Neural progenitor cell (in vitro differentiated cells): ENCODE results near the gene ADGRD2. TPM values are rescaled to one million over a fixed set of nuclear protein-coding genes. Genes with fewer than 3 reads are reported as not detected.

ENCODE experiments used
- DNase-seq: peaks from one replicate; pipeline ENCODE4 v3.0.0-alpha.2; 2016; ENCODE audit warnings: low spot score
- H2AFZ ChIP-seq: fragments of 200-600 bp; sonication (generic); replicated peaks from 2 replicates; pipeline ENCODE4 v1.6.1; 2016; ENCODE audit warnings: antibody characterized with exemption
- H3F3A ChIP-seq: fragments of 200-600 bp; sonication (generic); 2 replicates; pipeline ENCODE4 v1.6.1; 2016; ENCODE audit warnings: antibody characterized with exemption, low read depth
- H3K27ac ChIP-seq: fragments of 200-600 bp; sonication (generic); 2 replicates; pipeline ENCODE4 v1.5.1; 2016; ENCODE audit warnings: mild to moderate bottlenecking
- H3K27me3 ChIP-seq: fragments of 200-600 bp; sonication (generic); 2 replicates; pipeline ENCODE4 v1.6.1; 2016; ENCODE audit warnings: mild to moderate bottlenecking, moderate library complexity
- H3K36me3 ChIP-seq: fragments of 200-600 bp; sonication (generic); 2 replicates; pipeline ENCODE4 v1.5.1; 2016
- H3K4me1 ChIP-seq: fragments of 200-600 bp; sonication (generic); 2 replicates; pipeline ENCODE4 v1.6.1; 2016; ENCODE audit warnings: mixed run types
- H3K4me2 ChIP-seq: fragments of 200-600 bp; sonication (generic); 2 replicates; pipeline ENCODE4 v1.6.1; 2016
- H3K4me3 ChIP-seq: fragments of 200-600 bp; sonication (generic); 2 replicates; pipeline ENCODE4 v1.5.1; 2016
- H3K79me2 ChIP-seq: fragments of 200-600 bp; sonication (generic); 2 replicates; pipeline ENCODE4 v1.6.1; 2016; ENCODE audit warnings: low read depth
- H3K9ac ChIP-seq: fragments of 200-600 bp; sonication (generic); 2 replicates; pipeline ENCODE4 v1.6.1; 2016
- H3K9me3 ChIP-seq: fragments of 200-600 bp; sonication (generic); 2 replicates; pipeline ENCODE4 v1.5.1; 2016; ENCODE audit warnings: low read depth
- H4K20me1 ChIP-seq: fragments of 200-600 bp; sonication (generic); 2 replicates; pipeline ENCODE4 v1.6.1; 2016; ENCODE audit warnings: low read depth
- H3K27ac Mint-ChIP-seq: 3 replicates; pipeline ENCODE4 v1.8.0; 2021; ENCODE audit warnings: mixed read lengths
- H3K27me3 Mint-ChIP-seq: 2 replicates; pipeline ENCODE4 v1.8.0; 2022; ENCODE audit warnings: low read depth, mild to moderate bottlenecking, inconsistent platforms, moderate library complexity, mixed read lengths; ENCODE audit not compliant: insufficient read depth
- H3K36me3 Mint-ChIP-seq: 3 replicates; pipeline ENCODE4 v1.8.0; 2021; ENCODE audit warnings: mixed read lengths
- H3K4me1 Mint-ChIP-seq: 3 replicates; pipeline ENCODE4 v1.8.0; 2021; ENCODE audit warnings: mixed read lengths
- H3K4me3 Mint-ChIP-seq: 3 replicates; pipeline ENCODE4 v1.8.0; 2021; ENCODE audit warnings: mild to moderate bottlenecking, moderate library complexity, mixed read lengths
- H3K9me3 Mint-ChIP-seq: 3 replicates; pipeline ENCODE4 v1.8.0; 2020; ENCODE audit warnings: mixed read lengths
- EZH2 ChIP-seq: fragments of 200-600 bp; sonication (generic); IDR thresholded peaks from 2 replicates; pipeline ENCODE4 v1.6.1; 2017; ENCODE audit warnings: antibody characterized with exemption, mild to moderate bottlenecking, moderate library complexity
- EZH2phosphoT487 ChIP-seq: fragments of 200-600 bp; sonication (generic); IDR thresholded peaks from 2 replicates; pipeline ENCODE4 v1.6.1; 2017; ENCODE audit warnings: antibody characterized with exemption
- total RNA-seq: library from RNA; depleted of rRNA; stranded (reverse); fragments of >200 nt; gene quantifications from 2 replicates; pipeline ENCODE4 v1.2.3, GENCODE V29; 2015; ENCODE audit warnings: low replicate concordance
- TF ChIP-seq, protein P1 (sequence below): fragments of 200-600 bp; sonication (generic); IDR thresholded peaks from 2 replicates; pipeline ENCODE4 v1.5.1; 2017; ENCODE audit warnings: antibody characterized with exemption, mild to moderate bottlenecking

ADGRD2 gene
- total RNA-seq, 1 donor from 2014 or later = 0.13 TPM

DNA sequence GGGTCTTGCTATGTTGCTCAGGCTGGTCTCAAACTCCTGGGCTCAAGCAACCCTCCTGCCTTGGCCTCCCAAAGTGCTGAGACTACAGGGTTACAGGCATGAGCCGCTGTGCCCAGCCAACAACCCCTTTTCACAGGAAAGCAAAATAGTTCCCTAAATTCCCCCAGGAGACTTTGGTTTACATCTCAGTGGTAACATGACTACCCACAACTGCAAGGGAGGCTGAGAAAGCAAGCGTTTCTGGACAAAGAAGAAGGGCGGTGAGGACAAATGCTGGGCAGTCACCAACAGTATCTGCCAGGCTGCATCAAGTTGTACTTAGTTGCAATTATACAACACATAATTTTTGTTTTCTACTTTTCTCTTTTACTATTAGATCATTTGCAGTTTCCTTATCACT is 7.4 kb upstream of the ADGRD2 start:
- H3K4me3 Mint-ChIP-seq = no peak overlapping the region
- peaks cover 23% of the 10 kb centered on the region for H3K27me3 Mint-ChIP-seq
- Histone ChIP-seq H3K4me2 (no peak overlapping the region), H3K79me2 (no peaks in the 10 kb centered on the region), H3K9me3 (no peaks in the 10 kb centered on the region), H3K27me3 (no peaks in the 10 kb centered on the region), H2AFZ (no peak overlapping the region), H3K4me3 (no peak overlapping the region), H3K4me1 (no peaks in the 10 kb centered on the region), H3K36me3 (no peaks in the 10 kb centered on the region), H3F3A (peaks cover 11% of the 10 kb centered on the region), H3K9ac (no peak overlapping the region), H4K20me1 (no peaks in the 10 kb centered on the region), H3K27ac (no peak overlapping the region)
- no peak overlapping the region for H3K27ac Mint-ChIP-seq
- no peak for DNase-seq
- no peaks in the 10 kb centered on the region for H3K36me3 Mint-ChIP-seq
- H3K9me3 Mint-ChIP-seq = no peaks in the 10 kb centered on the region
- TF ChIP-seq EZH2 (no peak), EZH2phosphoT487 (no peak)
- TF ChIP-seq, protein P1, sequence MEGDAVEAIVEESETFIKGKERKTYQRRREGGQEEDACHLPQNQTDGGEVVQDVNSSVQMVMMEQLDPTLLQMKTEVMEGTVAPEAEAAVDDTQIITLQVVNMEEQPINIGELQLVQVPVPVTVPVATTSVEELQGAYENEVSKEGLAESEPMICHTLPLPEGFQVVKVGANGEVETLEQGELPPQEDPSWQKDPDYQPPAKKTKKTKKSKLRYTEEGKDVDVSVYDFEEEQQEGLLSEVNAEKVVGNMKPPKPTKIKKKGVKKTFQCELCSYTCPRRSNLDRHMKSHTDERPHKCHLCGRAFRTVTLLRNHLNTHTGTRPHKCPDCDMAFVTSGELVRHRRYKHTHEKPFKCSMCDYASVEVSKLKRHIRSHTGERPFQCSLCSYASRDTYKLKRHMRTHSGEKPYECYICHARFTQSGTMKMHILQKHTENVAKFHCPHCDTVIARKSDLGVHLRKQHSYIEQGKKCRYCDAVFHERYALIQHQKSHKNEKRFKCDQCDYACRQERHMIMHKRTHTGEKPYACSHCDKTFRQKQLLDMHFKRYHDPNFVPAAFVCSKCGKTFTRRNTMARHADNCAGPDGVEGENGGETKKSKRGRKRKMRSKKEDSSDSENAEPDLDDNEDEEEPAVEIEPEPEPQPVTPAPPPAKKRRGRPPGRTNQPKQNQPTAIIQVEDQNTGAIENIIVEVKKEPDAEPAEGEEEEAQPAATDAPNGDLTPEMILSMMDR = no peak
- H3K4me1 Mint-ChIP-seq = no peaks in the 10 kb centered on the region

DNA sequence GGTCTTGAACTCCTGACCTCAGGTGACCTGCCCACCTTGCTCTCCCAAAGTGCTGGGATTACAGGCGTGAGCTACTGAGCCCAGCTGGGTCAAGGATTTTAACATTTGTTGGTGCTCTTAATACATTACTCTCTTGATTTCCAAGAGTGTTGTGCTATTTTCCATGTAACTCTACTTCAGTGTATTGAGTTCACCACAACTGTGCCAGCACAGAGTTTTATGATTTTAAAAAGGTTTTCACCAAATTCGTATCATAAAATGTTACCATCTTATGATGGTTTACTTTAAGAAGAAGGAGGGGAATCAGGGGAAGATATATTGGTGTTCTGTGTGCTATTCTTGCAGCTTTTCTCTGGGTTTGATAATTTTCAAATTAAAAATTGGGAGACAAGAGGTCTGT is 6.6 kb upstream of the ADGRD2 start:
- Mint-ChIP-seq H3K4me3 (no peak overlapping the region), H3K27me3 (peaks cover 23% of the 10 kb centered on the region), H3K4me1 (no peaks in the 10 kb centered on the region), H3K27ac (no peak overlapping the region), H3K9me3 (no peaks in the 10 kb centered on the region), H3K36me3 (no peaks in the 10 kb centered on the region)
- no peaks in the 10 kb centered on the region for H3K9me3 ChIP-seq
- H3K4me1 ChIP-seq = no peaks in the 10 kb centered on the region
- H3K79me2 ChIP-seq = no peaks in the 10 kb centered on the region
- H3K36me3 ChIP-seq = no peaks in the 10 kb centered on the region
- no peak overlapping the region for H3K9ac ChIP-seq
- no peak overlapping the region for H2AFZ ChIP-seq
- no peak overlapping the region for H3K27ac ChIP-seq
- H3K4me3 ChIP-seq = no peak overlapping the region
- H4K20me1 ChIP-seq = no peaks in the 10 kb centered on the region
- no peaks in the 10 kb centered on the region for H3K27me3 ChIP-seq
- TF ChIP-seq, protein P1 = no peak
- TF ChIP-seq EZH2phosphoT487 (no peak), EZH2 (no peak)
- DNase-seq = no peak
- H3K4me2 ChIP-seq = no peak overlapping the region
- peaks cover 11% of the 10 kb centered on the region for H3F3A ChIP-seq

DNA sequence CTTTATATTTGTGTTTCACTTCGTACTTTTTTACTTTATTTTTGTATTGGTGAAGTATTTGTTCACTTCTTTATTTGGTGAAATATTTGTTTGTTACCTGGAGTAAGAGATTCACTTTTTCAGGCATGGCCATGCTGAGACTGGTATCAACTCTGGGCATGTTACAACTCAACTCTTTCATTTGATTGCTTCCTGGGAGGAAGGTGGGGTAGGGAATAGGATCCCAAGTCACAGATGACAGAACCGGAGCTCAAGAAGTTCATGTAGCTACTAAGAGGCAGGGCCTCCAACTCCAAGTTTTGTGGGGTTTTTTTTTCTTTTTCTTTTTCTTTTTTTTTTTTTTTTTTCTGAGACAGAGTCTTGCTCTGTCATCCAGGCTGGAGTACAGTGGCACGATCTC is 6.1 kb upstream of the ADGRD2 start:
- Histone ChIP-seq H3K4me1 (no peaks in the 10 kb centered on the region), H3K27me3 (no peaks in the 10 kb centered on the region), H3K4me3 (no peak overlapping the region), H3K36me3 (no peaks in the 10 kb centered on the region), H3F3A (peaks cover 12% of the 10 kb centered on the region), H3K27ac (no peak overlapping the region), H3K79me2 (no peaks in the 10 kb centered on the region), H4K20me1 (no peaks in the 10 kb centered on the region), H3K9me3 (no peaks in the 10 kb centered on the region), H2AFZ (no peak overlapping the region), H3K4me2 (no peak overlapping the region), H3K9ac (no peak overlapping the region)
- no peaks in the 10 kb centered on the region for H3K4me1 Mint-ChIP-seq
- TF ChIP-seq EZH2phosphoT487 = no peak
- TF ChIP-seq EZH2 = no peak
- TF ChIP-seq, protein P1 = no peak
- H3K36me3 Mint-ChIP-seq = no peaks in the 10 kb centered on the region
- no peak overlapping the region for H3K27ac Mint-ChIP-seq
- no peak overlapping the region for H3K4me3 Mint-ChIP-seq
- H3K27me3 Mint-ChIP-seq = peaks cover 21% of the 10 kb centered on the region
- H3K9me3 Mint-ChIP-seq = no peaks in the 10 kb centered on the region
- no peak for DNase-seq
